ENCODE measurements around the gene MSANTD1.
A peak's percentile ranks its signal among the peaks of the same experiment; 100 is the strongest.

Gene MSANTD1

DNA sequence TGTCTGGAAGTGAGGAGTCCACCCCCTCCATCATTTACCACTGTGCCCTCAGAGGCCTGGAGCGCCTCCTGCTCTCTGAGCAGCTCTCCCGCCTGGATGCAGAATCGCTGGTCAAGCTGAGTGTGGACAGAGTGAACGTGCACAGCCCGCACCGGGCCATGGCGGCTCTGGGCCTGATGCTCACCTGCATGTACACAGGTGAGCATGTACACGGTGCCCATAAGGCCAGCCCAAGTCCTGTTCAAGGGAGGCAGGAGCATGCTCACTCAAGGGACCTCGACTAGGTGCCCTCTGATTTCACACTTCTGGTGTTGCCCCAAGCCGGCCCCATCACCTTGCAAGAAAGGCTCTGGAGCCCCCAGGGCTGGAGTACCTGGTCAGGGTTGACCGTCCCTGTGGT is 13.4 kb upstream of the MSANTD1 start:
- H3K4me1 ChIP-seq (ENCODE audit: control insufficient read depth, low read depth, low read length): peaks cover 17% of the 10 kb centered on the region
- H3K27me3 ChIP-seq (ENCODE audit: control insufficient read depth, insufficient read depth, low read length): peaks cover 48% of the 10 kb centered on the region
- H3K4me3 ChIP-seq (ENCODE audit: low read length): no peak overlapping the region
- H3K9ac ChIP-seq (ENCODE audit: low read length): no peak overlapping the region
- H3K9me3 ChIP-seq (ENCODE audit: control insufficient read depth, low read depth, low read length): no peaks in the 10 kb centered on the region
- peaks cover 48% of the 10 kb centered on the region for H3K36me3 ChIP-seq (ENCODE audit: control insufficient read depth, low read depth, low read length)
- H3K27ac ChIP-seq (ENCODE audit: low read length): no peak overlapping the region

DNA sequence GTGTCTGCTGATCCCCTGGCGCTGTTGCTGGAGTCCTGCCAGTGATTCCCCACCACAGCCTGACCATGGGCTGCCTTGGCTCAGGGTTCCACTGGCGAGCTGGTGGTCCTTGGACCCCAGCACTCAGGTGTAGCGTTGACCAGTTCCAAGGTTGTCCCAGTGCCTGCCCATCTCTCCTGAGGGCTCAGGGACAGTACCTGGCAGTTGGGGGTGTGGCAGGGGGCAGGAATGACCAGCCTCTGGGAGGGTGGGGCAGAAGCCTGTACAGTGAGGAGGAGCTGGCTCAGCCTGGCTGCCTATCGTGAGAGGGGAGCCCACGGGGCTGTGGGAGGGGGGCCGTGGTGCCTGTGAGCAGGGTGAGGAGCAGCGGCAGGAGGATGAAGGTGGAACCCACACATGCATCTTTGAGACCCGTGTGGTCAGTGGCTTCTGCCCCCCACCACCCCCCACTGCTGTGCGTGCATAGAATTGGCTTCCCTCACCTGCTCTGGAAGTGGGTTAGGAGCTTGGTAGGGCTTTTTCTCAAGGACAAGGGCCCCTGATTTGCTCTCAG is 12.6 kb upstream of the MSANTD1 start:
- H3K9me3 ChIP-seq (ENCODE audit: control insufficient read depth, low read depth, low read length): no peaks in the 10 kb centered on the region
- peaks cover 48% of the 10 kb centered on the region for H3K27me3 ChIP-seq (ENCODE audit: control insufficient read depth, insufficient read depth, low read length)
- H3K4me3 ChIP-seq (ENCODE audit: low read length): no peak overlapping the region
- H3K36me3 ChIP-seq (ENCODE audit: control insufficient read depth, low read depth, low read length): peaks cover 41% of the 10 kb centered on the region
- H3K4me1 ChIP-seq (ENCODE audit: control insufficient read depth, low read depth, low read length): peaks cover 17% of the 10 kb centered on the region
- H3K27ac ChIP-seq (ENCODE audit: low read length): no peak overlapping the region
- no peak overlapping the region for H3K9ac ChIP-seq (ENCODE audit: low read length)

DNA sequence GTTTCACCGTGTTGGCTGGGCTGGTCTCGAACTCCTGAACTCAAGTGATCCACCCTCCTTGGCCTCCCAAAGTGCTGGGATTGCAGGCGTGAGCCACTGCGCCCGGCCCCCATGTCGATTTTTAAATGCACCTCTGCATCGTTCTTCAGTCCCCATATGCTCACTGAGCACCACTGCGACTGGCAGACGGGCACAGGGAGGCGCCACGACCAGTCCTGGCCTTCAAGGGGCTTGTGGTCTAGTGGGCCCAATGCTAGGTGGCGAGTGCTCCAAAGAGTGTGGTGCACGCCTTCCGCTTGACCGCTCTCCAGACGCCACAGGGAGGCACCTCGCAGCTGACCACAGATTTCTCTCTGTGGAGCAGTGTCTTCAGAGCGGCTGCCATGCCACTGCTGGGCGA is 11.7 kb upstream of the MSANTD1 start:
- H3K36me3 ChIP-seq (ENCODE audit: control insufficient read depth, low read depth, low read length): peaks cover 40% of the 10 kb centered on the region
- H3K27ac ChIP-seq (ENCODE audit: low read length): no peak overlapping the region
- H3K4me1 ChIP-seq (ENCODE audit: control insufficient read depth, low read depth, low read length): peaks cover 17% of the 10 kb centered on the region
- no peaks in the 10 kb centered on the region for H3K9me3 ChIP-seq (ENCODE audit: control insufficient read depth, low read depth, low read length)
- H3K9ac ChIP-seq (ENCODE audit: low read length): no peak overlapping the region
- H3K27me3 ChIP-seq (ENCODE audit: control insufficient read depth, insufficient read depth, low read length): peaks cover 48% of the 10 kb centered on the region
- peak overlapping the region; percentile 29 for H3K4me3 ChIP-seq (ENCODE audit: low read length)

DNA sequence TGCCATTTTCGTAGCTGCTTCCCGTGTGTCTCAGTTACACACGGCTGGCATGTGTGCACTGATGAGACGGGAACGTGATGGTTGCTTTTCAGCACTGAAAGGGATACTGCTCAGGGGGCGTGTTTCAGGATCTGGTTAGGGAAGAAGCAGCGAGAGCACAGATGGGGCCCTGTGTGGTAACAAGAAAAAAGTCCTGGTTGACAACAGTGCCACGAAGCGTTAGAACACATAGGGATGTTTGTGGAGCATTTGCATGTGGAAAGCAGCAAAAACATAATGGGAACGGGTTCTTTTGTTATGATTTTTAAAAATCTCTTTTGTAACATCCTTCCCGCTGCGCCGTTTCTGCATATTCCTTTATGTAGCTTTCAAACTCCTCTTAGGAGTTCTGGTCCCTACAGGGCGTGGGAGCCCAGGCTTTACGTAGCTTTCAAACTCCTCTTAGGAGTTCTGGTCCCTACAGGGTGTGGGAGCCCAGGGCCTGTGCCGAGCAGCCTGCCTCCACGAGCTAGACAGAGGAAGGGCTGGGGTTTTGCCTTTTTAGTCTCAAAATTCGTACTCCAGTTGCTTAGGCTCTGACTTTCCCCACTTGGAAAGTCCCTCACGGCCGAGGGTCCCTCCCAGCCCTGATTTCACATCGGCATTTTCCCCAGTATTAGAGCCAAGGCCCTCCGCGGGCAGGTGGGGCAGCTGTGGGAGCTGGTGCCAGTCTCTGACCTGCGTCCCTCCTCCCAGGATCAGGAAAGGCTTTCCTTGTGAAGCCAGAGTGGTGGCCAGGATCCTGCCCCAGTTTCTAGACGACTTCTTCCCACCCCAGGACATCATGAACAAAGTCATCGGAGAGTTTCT is 11.0 kb upstream of the MSANTD1 start:
- Histone ChIP-seq H3K4me3 (ENCODE audit: low read length) (peak overlapping the region; percentile 29), H3K9me3 (ENCODE audit: control insufficient read depth, low read depth, low read length) (no peaks in the 10 kb centered on the region), H3K27ac (ENCODE audit: low read length) (no peak overlapping the region), H3K27me3 (ENCODE audit: control insufficient read depth, insufficient read depth, low read length) (peaks cover 48% of the 10 kb centered on the region), H3K36me3 (ENCODE audit: control insufficient read depth, low read depth, low read length) (peaks cover 34% of the 10 kb centered on the region), H3K9ac (ENCODE audit: low read length) (no peak overlapping the region), H3K4me1 (ENCODE audit: control insufficient read depth, low read depth, low read length) (peaks cover 17% of the 10 kb centered on the region)

DNA sequence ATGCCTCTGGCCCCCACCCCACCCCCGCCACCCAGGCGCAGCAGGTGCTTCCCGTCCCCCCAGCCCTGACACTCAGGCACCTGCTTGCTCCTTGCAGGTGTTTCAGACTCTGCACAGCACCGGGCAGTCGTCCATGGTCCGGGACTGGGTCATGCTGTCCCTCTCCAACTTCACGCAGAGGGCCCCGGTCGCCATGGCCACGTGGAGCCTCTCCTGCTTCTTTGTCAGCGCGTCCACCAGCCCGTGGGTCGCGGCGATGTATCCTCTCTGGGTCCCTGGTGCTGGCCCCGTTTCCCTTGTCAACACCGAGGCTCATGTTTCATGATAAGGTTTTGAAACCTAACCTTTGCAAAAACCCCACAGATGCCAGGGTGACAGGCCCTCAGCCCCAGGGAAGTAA is 10.2 kb upstream of the MSANTD1 start:
- no peaks in the 10 kb centered on the region for H3K9me3 ChIP-seq (ENCODE audit: control insufficient read depth, low read depth, low read length)
- no peak overlapping the region for H3K27ac ChIP-seq (ENCODE audit: low read length)
- peaks cover 28% of the 10 kb centered on the region for H3K36me3 ChIP-seq (ENCODE audit: control insufficient read depth, low read depth, low read length)
- no peak overlapping the region for H3K4me3 ChIP-seq (ENCODE audit: low read length)
- peaks cover 17% of the 10 kb centered on the region for H3K4me1 ChIP-seq (ENCODE audit: control insufficient read depth, low read depth, low read length)
- peaks cover 48% of the 10 kb centered on the region for H3K27me3 ChIP-seq (ENCODE audit: control insufficient read depth, insufficient read depth, low read length)
- no peak overlapping the region for H3K9ac ChIP-seq (ENCODE audit: low read length)

DNA sequence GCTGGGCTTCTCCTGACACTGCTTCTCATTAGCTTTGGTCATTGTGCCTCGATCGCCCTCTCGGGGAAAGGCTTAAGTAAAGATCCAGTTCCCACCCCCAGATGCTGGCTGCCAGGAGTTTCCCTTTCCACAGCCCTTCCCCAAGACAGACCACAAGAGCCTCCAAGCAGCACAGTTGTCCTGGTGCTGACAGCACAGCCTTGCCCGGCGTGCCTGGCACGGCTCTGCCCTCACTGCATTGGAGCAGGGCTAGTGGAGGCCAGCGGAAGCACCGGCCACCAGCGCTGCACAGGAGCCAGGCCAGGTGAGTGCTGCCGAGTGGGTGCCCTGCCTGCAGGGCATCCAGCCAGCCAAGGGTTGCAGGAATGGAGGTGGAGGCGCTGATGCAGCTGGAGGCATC is 9.7 kb upstream of the MSANTD1 start:
- Histone ChIP-seq H3K27ac (ENCODE audit: low read length) (no peak overlapping the region), H3K4me1 (ENCODE audit: control insufficient read depth, low read depth, low read length) (peaks cover 17% of the 10 kb centered on the region), H3K27me3 (ENCODE audit: control insufficient read depth, insufficient read depth, low read length) (peaks cover 48% of the 10 kb centered on the region), H3K36me3 (ENCODE audit: control insufficient read depth, low read depth, low read length) (peaks cover 27% of the 10 kb centered on the region), H3K9ac (ENCODE audit: low read length) (no peak overlapping the region), H3K9me3 (ENCODE audit: control insufficient read depth, low read depth, low read length) (no peaks in the 10 kb centered on the region), H3K4me3 (ENCODE audit: low read length) (no peak overlapping the region)

DNA sequence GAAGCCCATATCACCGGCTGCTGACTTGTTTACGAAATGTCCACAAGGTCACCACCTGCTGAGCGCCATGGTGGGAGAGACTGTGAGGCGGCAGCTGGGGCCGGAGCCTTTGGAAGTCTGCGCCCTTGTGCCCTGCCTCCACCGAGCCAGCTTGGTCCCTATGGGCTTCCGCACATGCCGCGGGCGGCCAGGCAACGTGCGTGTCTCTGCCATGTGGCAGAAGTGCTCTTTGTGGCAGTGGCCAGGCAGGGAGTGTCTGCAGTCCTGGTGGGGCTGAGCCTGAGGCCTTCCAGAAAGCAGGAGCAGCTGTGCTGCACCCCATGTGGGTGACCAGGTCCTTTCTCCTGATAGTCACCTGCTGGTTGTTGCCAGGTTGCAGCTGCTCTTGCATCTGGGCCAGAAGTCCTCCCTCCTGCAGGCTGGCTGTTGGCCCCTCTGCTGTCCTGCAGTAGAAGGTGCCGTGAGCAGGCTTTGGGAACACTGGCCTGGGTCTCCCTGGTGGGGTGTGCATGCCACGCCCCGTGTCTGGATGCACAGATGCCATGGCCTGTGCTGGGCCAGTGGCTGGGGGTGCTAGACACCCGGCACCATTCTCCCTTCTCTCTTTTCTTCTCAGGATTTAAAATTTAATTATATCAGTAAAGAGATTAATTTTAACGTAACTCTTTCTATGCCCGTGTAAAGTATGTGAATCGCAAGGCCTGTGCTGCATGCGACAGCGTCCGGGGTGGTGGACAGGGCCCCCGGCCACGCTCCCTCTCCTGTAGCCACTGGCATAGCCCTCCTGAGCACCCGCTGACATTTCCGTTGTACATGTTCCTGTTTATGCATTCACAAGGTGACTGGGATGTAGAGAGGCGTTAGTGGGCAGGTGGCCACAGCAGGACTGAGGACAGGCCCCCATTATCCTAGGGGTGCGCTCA is 8.7 kb upstream of the MSANTD1 start:
- no peak overlapping the region for H3K9ac ChIP-seq (ENCODE audit: low read length)
- H3K4me1 ChIP-seq (ENCODE audit: control insufficient read depth, low read depth, low read length): peaks cover 17% of the 10 kb centered on the region
- H3K9me3 ChIP-seq (ENCODE audit: control insufficient read depth, low read depth, low read length): no peaks in the 10 kb centered on the region
- no peak overlapping the region for H3K27ac ChIP-seq (ENCODE audit: low read length)
- H3K4me3 ChIP-seq (ENCODE audit: low read length): no peak overlapping the region
- peaks cover 26% of the 10 kb centered on the region for H3K36me3 ChIP-seq (ENCODE audit: control insufficient read depth, low read depth, low read length)
- H3K27me3 ChIP-seq (ENCODE audit: control insufficient read depth, insufficient read depth, low read length): peaks cover 48% of the 10 kb centered on the region

DNA sequence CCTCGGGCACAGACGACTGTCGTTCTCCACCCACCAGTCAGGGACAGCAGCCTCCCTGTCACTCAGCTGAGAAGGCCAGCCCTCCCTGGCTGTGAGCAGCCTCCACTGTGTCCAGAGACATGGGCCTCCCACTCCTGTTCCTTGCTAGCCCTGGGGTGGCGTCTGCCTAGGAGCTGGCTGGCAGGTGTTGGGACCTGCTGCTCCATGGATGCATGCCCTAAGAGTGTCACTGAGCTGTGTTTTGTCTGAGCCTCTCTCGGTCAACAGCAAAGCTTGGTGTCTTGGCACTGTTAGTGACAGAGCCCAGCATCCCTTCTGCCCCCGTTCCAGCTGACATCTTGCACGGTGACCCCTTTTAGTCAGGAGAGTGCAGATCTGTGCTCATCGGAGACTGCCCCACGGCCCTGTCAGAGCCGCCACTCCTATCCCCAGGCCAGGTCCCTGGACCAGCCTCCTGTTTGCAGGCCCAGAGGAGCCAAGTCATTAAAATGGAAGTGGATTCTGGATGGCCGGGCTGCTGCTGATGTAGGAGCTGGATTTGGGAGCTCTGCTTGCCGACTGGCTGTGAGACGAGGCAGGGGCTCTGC is 7.9 kb upstream of the MSANTD1 start:
- Histone ChIP-seq H3K9ac (ENCODE audit: low read length) (no peak overlapping the region), H3K27me3 (ENCODE audit: control insufficient read depth, insufficient read depth, low read length) (peaks cover 40% of the 10 kb centered on the region), H3K9me3 (ENCODE audit: control insufficient read depth, low read depth, low read length) (no peaks in the 10 kb centered on the region), H3K27ac (ENCODE audit: low read length) (no peak overlapping the region), H3K4me3 (ENCODE audit: low read length) (no peak overlapping the region), H3K36me3 (ENCODE audit: control insufficient read depth, low read depth, low read length) (peaks cover 18% of the 10 kb centered on the region), H3K4me1 (ENCODE audit: control insufficient read depth, low read depth, low read length) (peaks cover 17% of the 10 kb centered on the region)

DNA sequence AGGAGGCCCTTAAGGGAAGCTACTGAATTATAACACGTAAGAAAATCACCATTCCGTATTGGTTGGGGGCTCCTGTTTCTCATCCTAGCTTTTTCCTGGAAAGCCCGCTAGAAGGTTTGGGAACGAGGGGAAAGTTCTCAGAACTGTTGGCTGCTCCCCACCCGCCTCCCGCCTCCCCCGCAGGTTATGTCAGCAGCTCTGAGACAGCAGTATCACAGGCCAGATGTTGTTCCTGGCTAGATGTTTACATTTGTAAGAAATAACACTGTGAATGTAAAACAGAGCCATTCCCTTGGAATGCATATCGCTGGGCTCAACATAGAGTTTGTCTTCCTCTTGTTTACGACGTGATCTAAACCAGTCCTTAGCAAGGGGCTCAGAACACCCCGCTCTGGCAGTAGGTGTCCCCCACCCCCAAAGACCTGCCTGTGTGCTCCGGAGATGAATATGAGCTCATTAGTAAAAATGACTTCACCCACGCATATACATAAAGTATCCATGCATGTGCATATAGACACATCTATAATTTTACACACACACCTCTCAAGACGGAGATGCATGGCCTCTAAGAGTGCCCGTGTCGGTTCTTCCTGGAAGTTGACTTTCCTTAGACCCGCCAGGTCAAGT is 6.9 kb upstream of the MSANTD1 start:
- Histone ChIP-seq H3K27me3 (ENCODE audit: control insufficient read depth, insufficient read depth, low read length) (peaks cover 30% of the 10 kb centered on the region), H3K4me3 (ENCODE audit: low read length) (no peak overlapping the region), H3K36me3 (ENCODE audit: control insufficient read depth, low read depth, low read length) (peaks cover 15% of the 10 kb centered on the region), H3K27ac (ENCODE audit: low read length) (no peak overlapping the region), H3K9ac (ENCODE audit: low read length) (no peak overlapping the region), H3K9me3 (ENCODE audit: control insufficient read depth, low read depth, low read length) (no peaks in the 10 kb centered on the region), H3K4me1 (ENCODE audit: control insufficient read depth, low read depth, low read length) (peaks cover 17% of the 10 kb centered on the region)

DNA sequence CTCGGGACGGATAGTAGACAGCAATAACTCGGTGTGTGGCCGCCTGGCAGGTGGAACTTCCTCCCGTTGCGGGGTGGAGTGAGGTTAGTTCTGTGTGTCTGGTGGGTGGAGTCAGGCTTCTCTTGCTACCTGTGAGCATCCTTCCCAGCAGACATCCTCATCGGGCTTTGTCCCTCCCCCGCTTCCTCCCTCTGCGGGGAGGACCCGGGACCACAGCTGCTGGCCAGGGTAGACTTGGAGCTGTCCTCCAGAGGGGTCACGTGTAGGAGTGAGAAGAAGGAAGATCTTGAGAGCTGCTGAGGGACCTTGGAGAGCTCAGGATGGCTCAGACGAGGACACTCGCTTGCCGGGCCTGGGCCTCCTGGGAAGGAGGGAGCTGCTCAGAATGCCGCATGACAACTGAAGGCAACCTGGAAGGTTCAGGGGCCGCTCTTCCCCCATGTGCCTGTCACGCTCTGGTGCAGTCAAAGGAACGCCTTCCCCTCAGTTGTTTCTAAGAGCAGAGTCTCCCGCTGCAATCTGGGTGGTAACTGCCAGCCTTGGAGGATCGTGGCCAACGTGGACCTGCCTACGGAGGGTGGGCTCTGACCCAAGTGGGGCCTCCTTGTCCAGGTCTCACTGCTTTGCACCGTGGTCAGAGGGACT is 5.7 kb upstream of the MSANTD1 start:
- Histone ChIP-seq H3K27me3 (ENCODE audit: control insufficient read depth, insufficient read depth, low read length) (peaks cover 22% of the 10 kb centered on the region), H3K36me3 (ENCODE audit: control insufficient read depth, low read depth, low read length) (peaks cover 15% of the 10 kb centered on the region), H3K9me3 (ENCODE audit: control insufficient read depth, low read depth, low read length) (no peaks in the 10 kb centered on the region), H3K9ac (ENCODE audit: low read length) (no peak overlapping the region), H3K27ac (ENCODE audit: low read length) (no peak overlapping the region), H3K4me1 (ENCODE audit: control insufficient read depth, low read depth, low read length) (peaks cover 7% of the 10 kb centered on the region), H3K4me3 (ENCODE audit: low read length) (no peak overlapping the region)
